Middle frontal gyrus (tissue), 1 donor: ENCODE data around the gene PTX4.

Experiments used
- DNase-seq: peaks from one replicate; pipeline ENCODE4 v3.0.0-alpha.2; 2015; ENCODE audit warnings: low spot score; ENCODE audit errors: extremely low spot score

The PTX4 gene

GRCh38 chr16:1488619-1489018 lies at the start of gene PTX4:
Gene PTX4 (minus strand): TSS chr16:1488944. CDS start chr16:1488909, 35 bp downstream.
- no peak for DNase-seq

- DNase-seq: no peak
Measured at GRCh38 chr16:1537763-1538289, 49.1 kb upstream of the PTX4 start.

GRCh38 chr16:1537138-1537577 lies 48.4 kb upstream of the PTX4 start:
- DNase-seq: no peak

- no peak for DNase-seq
Measured at GRCh38 chr16:1536601-1537000, 47.9 kb upstream of the PTX4 start.

- no peak for DNase-seq
Measured at GRCh38 chr16:1535391-1536291, 46.9 kb upstream of the PTX4 start.

- no peak for DNase-seq
Measured at GRCh38 chr16:1534021-1535020, 45.6 kb upstream of the PTX4 start.

GRCh38 chr16:1533443-1533951 lies 44.8 kb upstream of the PTX4 start, which contains the start of gene TMEM204:
Gene TMEM204 (plus strand): TSS chr16:1533666. CDS start chr16:1534276, 610 bp downstream.
- no peak for DNase-seq

- DNase-seq: no peak
Measured at GRCh38 chr16:1532771-1533170, 44.0 kb upstream of the PTX4 start.

GRCh38 chr16:1532081-1532760 lies 43.5 kb upstream of the PTX4 start:
- DNase-seq: no peak

GRCh38 chr16:1531638-1531910 lies 42.8 kb upstream of the PTX4 start:
- no peak for DNase-seq

GRCh38 chr16:1530883-1531637 lies 42.3 kb upstream of the PTX4 start:
- no peak for DNase-seq

- DNase-seq: no peak
Measured at GRCh38 chr16:1530349-1530882, 41.7 kb upstream of the PTX4 start.

- no peak for DNase-seq
Measured at GRCh38 chr16:1528921-1529537, 40.3 kb upstream of the PTX4 start.

- DNase-seq: no peak
Measured at GRCh38 chr16:1527836-1528811, 39.4 kb upstream of the PTX4 start.

GRCh38 chr16:1526608-1527555 lies 38.1 kb upstream of the PTX4 start:
- DNase-seq: no peak

GRCh38 chr16:1525871-1526607 lies 37.3 kb upstream of the PTX4 start:
- DNase-seq: no peak
